ENCODE measurements around the gene IBA57. TPM values are rescaled to one million over a fixed set of nuclear protein-coding genes. Genes with fewer than 3 reads are reported as not detected.

Gene IBA57
- total and polyA plus RNA-seq, 5 donors = 4.5 to 12.0 (median 9.9) TPM

DNA sequence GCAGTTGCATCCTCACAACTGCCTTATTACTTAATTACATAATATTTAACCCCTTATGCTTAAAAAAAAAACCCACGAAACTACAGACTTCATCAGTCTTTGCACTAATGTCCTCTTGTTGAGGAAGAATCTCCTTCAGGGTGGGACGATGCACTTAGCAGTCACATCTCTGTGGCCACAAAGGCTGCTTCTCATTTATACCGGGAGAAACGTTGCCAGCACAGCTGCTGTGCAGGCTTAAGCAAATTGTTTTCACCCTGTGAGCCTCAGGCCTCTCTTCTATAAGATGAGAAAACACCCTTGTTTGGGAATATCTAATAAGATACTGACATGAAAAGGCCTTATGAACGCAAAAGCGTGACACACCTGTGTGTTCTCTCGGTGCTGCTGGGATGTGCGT is 39.4 kb downstream of the IBA57 start:
- H3K4me3 ChIP-seq (ENCODE audit: low read length) = no peak overlapping the region
- ATAC-seq (no peak), DNase-seq (no peak)
- intact Hi-C loops (cut with DNase I) = no loop called here
- peaks cover 3% of the 10 kb centered on the region for H3K9me3 ChIP-seq (ENCODE audit: control insufficient read depth, low read length)
- H3K27me3 ChIP-seq (ENCODE audit: control insufficient read depth, insufficient read depth) = no peaks in the 10 kb centered on the region
- no peak overlapping the region for H3K27ac ChIP-seq (ENCODE audit: low read length)
- no peaks in the 10 kb centered on the region for H3K4me1 ChIP-seq (ENCODE audit: control insufficient read depth, insufficient read depth, low read length)
- 64% methylated on average over 8 of the region's 8 CpGs for WGBS

DNA sequence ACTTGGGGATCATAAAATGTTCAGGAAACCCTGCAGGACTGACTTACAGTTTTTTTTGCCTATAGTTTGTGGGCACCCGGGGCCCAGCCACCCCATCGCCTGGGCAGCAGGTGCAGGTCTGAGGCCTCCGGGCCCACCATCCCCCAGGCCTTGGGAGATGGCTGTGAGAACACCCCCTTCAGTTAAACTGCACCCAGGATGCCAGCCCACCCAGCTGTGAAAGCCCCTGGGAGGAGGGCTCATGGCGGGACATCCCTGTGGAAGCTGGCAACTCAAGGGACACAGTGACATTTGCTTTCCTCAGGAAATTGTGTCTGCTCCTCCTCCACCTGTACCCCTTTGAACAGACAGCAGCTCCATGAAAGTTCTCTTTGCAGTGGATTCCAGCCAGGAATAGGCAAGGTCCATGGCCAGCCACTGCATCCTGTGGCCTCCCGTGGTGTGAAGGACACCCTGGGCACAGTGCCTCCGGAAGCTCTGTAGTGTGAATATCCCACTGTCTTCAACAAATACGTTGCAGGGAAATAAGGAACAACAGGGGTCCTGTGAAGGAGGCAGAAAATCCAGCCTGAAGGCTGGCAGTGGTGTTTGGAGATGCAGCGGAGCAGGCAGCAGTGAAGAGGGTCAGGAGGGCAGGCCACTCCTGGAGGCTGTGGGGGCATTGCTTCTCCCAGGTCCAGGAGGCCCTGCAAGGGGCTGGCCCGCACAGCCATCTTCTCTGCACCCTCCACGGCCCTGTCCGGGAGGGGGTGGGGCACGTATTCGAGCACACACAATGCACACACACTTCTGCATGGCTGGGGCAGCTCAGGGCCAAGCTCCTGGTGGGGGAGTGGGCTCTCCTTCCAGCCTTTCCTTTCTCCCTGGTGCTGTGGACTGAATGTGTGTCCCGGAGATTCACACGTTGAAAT is 40.2 kb downstream of the IBA57 start:
- Histone ChIP-seq H3K9me3 (ENCODE audit: control insufficient read depth, low read length) (no peaks in the 10 kb centered on the region), H3K27me3 (ENCODE audit: control insufficient read depth, insufficient read depth) (no peaks in the 10 kb centered on the region), H3K4me3 (ENCODE audit: low read length) (no peak overlapping the region), H3K27ac (ENCODE audit: low read length) (peak overlapping the region; percentile 42), H3K4me1 (ENCODE audit: control insufficient read depth, insufficient read depth, low read length) (no peaks in the 10 kb centered on the region)
- DNase-seq (no peak), ATAC-seq (no peak)
- WGBS = 38% methylated on average over 15 of the region's 15 CpGs
- intact Hi-C loops (cut with DNase I) = no loop called here

DNA sequence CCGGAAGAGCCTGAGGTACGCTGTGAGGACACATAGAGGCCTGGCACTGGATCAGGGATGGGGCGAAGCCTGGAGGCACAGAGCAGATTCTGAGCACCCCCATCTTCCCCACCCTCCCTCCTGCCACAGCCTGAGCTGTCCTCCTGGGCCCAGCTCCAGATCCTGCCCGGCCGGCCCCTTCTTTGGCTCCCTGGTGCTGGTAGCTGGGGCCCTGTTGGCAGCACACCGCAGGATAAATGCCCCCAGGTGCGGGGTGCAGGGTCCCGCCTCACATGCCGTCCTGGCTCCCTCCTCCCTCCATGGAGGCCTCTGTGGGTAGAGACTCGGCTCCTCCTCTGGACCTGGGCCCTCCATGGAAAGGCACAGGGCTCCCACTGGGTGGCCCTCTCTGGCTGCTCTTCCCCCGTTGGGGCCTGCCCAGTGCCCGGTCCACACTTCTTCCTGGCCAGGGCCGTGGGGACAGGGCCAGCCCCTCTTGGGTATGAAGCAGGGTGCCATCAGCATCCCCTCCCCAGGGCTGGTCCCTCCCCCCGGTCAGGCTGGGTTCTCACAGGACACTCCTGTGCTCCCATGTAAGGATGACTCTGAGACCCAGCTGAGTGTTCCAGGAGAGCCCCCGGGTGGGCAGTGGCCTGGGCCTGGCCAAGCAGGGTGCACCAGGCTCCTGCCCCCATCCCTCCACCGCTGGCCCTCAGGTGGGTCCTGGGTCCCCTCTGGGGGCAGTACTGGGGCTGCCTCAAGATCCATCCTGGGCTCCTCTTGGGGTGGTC is 41.2 kb downstream of the IBA57 start:
- peak; percentile 2 for ATAC-seq
- peak in 1 of 3 donors; percentile 62 for DNase-seq

DNA sequence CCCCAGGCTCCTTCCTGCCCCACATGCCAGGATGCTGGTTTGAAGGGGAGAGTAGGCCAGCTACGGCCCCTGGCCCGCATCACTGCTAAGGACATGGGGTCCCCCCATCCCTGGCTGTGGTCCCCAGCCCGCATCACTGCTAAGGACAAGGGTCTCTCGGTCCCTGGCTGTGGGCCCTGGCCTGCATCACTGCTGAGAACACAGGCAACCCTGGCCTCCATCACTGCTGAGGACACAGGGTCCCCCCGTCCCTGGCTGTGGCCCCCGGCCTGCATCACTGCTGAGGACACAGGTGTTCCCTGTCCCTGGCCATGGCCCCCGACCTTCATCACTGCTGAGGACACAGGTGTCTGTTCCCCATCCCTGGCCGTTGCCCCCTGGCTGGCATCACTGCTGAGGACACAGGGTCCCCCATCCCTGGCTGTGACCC is 41.8 kb downstream of the IBA57 start:
- Histone ChIP-seq H3K4me1 (ENCODE audit: control insufficient read depth, insufficient read depth, low read length) (no peaks in the 10 kb centered on the region), H3K9me3 (ENCODE audit: control insufficient read depth, low read length) (no peaks in the 10 kb centered on the region), H3K4me3 (ENCODE audit: low read length) (no peak overlapping the region), H3K27me3 (ENCODE audit: control insufficient read depth, insufficient read depth) (no peaks in the 10 kb centered on the region), H3K27ac (ENCODE audit: low read length) (peak overlapping the region; percentile 84)
- DNase-seq = peak in 1 of 3 donors; percentile 70
- 83% methylated on average over 8 of the region's 8 CpGs for WGBS
- peak in 1 of 2 donors; percentile 3 for ATAC-seq
- intact Hi-C loops (cut with DNase I) = no loop called here

More for the DNA sequence above, 41.2 kb downstream of the IBA57 start:
- Histone ChIP-seq H3K9me3 (ENCODE audit: control insufficient read depth, low read length) (no peaks in the 10 kb centered on the region), H3K27me3 (ENCODE audit: control insufficient read depth, insufficient read depth) (no peaks in the 10 kb centered on the region), H3K27ac (ENCODE audit: low read length) (peak overlapping the region; percentile 84), H3K4me1 (ENCODE audit: control insufficient read depth, insufficient read depth, low read length) (no peaks in the 10 kb centered on the region), H3K4me3 (ENCODE audit: low read length) (no peak overlapping the region)
- WGBS = 55% methylated on average over 16 of the region's 16 CpGs
- intact Hi-C loops (cut with DNase I) = no loop called here

DNA sequence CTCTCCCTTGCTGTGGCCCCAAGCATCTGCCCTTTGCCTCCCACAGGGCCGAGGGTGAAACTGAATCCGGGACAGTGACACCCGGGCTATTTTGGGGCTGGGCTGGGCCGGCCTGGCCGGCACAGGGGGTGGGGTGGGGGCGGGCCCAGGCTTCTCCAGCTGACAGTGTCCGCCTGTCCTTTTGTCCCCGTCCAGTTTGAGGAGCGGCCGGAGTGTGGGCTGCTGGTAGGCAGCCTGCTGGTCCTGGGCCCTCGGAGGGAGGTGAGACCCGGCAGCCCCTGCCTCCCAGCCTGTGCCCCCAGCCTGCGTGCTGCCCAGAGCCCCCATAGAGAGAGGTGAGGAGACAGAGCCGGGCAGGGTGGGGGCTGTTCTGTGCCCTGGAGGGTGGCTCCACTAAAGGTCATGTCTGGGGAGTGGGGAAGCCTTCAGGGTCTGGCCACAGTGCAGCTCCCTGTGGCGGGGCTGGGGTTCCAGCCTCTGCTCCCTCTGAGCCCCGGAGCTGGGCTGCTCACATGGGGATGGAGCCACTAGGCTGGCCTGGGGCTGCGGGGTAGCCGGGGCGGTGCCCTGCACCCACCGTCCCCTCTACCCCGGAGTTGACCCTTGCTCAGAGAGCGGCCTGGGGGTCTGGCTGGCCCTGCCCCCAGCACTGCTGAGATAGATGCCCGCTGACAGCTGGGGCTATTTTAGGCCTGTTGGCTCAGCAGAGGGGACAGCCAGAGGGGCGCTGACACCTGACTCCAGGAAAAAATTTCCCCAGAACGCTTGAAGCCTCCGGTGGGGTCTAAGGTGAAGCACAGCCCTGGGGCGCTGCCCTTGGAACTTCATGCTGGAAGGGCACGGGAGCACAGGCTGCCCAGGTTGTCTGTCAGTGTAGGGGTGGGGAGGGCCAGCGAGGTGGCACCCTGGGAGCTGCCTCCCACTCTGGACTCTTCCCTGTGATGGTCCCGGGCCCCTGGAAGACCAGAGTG is 42.5 kb downstream of the IBA57 start, which contains the start of gene OBSCN:
Gene OBSCN, plus strand, starts transcription at position 194 of the 971 bp plus-strand sequence. CDS start 3,740 bp downstream, outside the sequence.
- H3K4me1 ChIP-seq (ENCODE audit: control insufficient read depth, insufficient read depth, low read length) = no peaks in the 10 kb centered on the region
- 31% methylated on average over 30 of the region's 30 CpGs for WGBS
- peak within 1 kb of the TSS; percentile 86 for H3K27ac ChIP-seq (ENCODE audit: low read length)
- no peaks in the 10 kb centered on the region for H3K9me3 ChIP-seq (ENCODE audit: control insufficient read depth, low read length)
- intact Hi-C loops (cut with DNase I) = no loop called here
- peak within 1 kb of the TSS; percentile 59 for H3K4me3 ChIP-seq (ENCODE audit: low read length)
- ATAC-seq = peak; percentile 66 to 69
- no peaks in the 10 kb centered on the region for H3K27me3 ChIP-seq (ENCODE audit: control insufficient read depth, insufficient read depth)
- DNase-seq = peak; percentile 46 to 81 (median 73)

DNA sequence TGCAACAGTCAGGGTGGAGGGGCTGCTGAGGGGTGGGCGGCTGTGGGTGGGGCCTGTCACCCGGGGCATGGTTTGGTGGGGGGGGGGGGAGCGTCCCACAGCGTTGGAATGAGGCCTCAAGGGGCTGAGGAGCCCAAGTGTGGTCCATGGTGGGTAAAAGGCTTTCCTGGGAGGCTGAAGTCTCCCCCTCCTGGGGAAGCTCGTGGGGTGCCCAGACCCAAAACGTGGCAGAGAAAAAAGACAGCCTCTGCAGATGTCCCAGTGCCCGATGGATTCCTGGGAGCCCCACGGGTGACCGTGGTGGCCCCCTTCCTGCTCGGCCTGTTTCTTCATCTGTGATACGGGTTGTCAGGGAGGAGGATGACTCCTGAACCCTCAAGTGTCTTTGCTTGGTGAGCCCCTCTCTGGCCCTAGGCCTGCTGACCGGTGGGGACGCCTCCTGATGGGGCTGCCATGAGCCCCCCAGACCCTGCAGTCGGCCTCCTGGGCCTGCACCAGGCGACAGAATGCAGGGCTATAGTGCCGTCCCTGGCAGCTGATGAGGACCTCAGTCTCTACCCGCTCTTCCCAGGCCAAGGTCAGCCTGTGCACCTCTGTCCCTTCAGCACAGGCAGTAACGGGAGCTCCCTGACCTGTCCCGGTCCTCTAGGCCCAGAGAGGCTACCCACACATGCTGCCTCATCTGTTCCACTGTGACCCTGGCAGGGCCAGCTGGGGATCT is 43.4 kb downstream of the IBA57 start:
- Histone ChIP-seq H3K4me1 (ENCODE audit: control insufficient read depth, insufficient read depth, low read length) (no peaks in the 10 kb centered on the region), H3K9me3 (ENCODE audit: control insufficient read depth, low read length) (no peaks in the 10 kb centered on the region), H3K4me3 (ENCODE audit: low read length) (peak overlapping the region; percentile 59), H3K27ac (ENCODE audit: low read length) (peak overlapping the region; percentile 86), H3K27me3 (ENCODE audit: control insufficient read depth, insufficient read depth) (no peaks in the 10 kb centered on the region)
- 50% methylated on average over 19 of the region's 19 CpGs for WGBS
- DNase-seq = no peak
- no peak for ATAC-seq
- intact Hi-C loops (cut with DNase I) = no loop called here

DNA sequence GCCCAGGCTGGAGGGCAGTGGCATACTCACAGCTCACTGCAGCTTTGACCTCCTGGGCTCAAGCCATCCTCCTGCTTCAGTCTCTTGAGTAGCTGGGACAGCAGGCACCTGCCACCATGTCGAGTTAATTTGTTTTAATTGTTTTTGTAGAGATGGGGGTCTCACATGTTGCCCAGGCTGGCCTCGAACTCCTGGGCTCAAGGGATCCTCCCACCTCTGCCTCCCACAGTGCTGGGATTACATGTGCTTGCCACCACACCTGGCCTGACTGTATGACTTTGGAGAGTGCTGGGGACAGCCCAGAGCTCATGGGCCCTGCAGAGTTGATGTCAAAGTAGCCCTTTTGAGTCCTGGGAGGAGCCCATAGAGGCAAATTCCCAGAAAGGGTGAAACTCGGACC is 44.1 kb downstream of the IBA57 start:
- Histone ChIP-seq H3K27ac (ENCODE audit: low read length) (peak overlapping the region; percentile 55), H3K27me3 (ENCODE audit: control insufficient read depth, insufficient read depth) (no peaks in the 10 kb centered on the region), H3K4me3 (ENCODE audit: low read length) (peak overlapping the region; percentile 59), H3K9me3 (ENCODE audit: control insufficient read depth, low read length) (no peaks in the 10 kb centered on the region), H3K4me1 (ENCODE audit: control insufficient read depth, insufficient read depth, low read length) (no peaks in the 10 kb centered on the region)
- intact Hi-C loops (cut with DNase I) = no loop called here
- DNase-seq = no peak
- ATAC-seq = no peak
- WGBS = 78% methylated on average over 3 of the region's 3 CpGs

DNA sequence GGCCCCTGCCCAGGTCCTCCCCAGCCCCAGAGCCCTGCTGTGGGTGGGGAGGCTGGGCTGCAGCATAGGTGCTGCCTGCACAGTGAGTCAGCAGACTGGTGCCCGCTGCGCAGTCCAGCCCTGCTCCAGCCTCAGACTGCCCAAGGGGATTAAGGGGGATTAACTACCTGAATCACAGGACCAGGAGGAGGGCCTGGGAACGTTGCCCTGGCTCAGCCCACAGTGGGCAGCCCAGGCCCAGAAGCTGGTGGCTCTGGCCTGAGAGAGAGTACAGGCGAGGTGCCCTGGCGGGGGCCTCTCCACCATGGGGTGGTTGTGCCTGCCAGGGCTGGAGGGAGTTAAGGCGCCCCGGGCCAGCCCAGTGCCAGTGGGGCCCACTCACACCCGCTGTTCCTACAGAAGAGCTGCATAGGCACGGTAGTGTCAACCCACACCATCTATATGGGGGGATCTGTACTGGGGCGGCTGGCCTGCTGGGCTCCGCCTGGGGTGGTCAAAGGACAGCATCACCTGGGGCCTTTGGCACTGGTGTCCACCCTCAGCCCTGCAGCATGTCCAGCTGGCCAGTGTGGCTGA is 44.6 kb downstream of the IBA57 start:
- ATAC-seq = peak in 1 of 2 donors; percentile 1
- WGBS = 65% methylated on average over 11 of the region's 11 CpGs
- Histone ChIP-seq H3K27me3 (ENCODE audit: control insufficient read depth, insufficient read depth) (no peaks in the 10 kb centered on the region), H3K9me3 (ENCODE audit: control insufficient read depth, low read length) (no peaks in the 10 kb centered on the region), H3K4me3 (ENCODE audit: low read length) (no peak overlapping the region), H3K27ac (ENCODE audit: low read length) (peak overlapping the region; percentile 55), H3K4me1 (ENCODE audit: control insufficient read depth, insufficient read depth, low read length) (no peaks in the 10 kb centered on the region)
- intact Hi-C loops (cut with DNase I) = no loop called here
- DNase-seq = peak in 2 of 3 donors; percentile 62 to 68

DNA sequence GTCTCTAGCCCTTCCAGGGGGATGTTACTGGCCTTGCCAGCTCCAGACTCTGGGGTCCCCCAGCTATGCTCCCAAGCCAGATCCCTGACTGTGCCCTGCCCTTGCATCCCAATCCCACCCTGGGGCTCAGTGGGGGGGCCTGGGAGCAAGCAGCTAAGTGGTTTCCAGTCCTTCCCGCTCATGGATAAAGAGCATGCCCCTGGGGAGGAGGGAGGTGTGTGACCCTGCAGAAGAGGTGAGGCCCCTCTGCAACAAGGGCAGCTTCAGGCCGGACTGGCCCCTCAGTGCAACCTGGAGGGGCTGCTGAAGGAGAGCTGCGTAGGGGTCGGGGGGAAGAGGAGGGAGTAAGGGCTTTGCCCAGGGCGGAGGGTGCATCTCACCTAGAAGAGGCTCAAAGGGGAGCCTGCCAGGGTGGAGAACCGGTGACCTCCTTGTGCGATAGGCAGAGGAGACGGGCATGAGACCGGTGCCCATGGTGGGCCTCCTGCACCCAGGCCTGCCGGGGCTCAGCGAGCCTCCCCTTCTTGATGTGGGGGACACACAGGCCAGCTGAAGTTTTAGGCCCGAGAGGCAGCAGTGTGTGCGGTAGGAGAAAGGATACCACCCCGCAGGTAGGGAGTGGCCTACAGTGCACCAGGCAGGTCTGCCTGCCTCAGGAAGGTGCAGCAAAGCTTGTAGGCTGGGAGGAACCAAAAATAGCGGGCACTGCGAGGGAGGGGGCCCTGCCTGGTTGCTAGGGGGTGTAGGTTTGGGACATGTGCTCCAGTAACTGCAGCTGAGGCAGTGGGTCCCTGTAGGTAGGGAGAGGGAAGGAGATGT is 45.3 kb downstream of the IBA57 start:
- ATAC-seq = no peak
- no peaks in the 10 kb centered on the region for H3K27me3 ChIP-seq (ENCODE audit: control insufficient read depth, insufficient read depth)
- H3K4me1 ChIP-seq (ENCODE audit: control insufficient read depth, insufficient read depth, low read length) = no peaks in the 10 kb centered on the region
- no peaks in the 10 kb centered on the region for H3K9me3 ChIP-seq (ENCODE audit: control insufficient read depth, low read length)
- WGBS = 70% methylated on average over 16 of the region's 16 CpGs
- DNase-seq = no peak
- no peak overlapping the region for H3K4me3 ChIP-seq (ENCODE audit: low read length)
- H3K27ac ChIP-seq (ENCODE audit: low read length) = no peak overlapping the region
- intact Hi-C loops (cut with DNase I) = no loop called here
